Trophoblast cell (in vitro differentiated cells and primary cell): ENCODE results near the gene PRUNE2.

Source experiments
- DNase-seq, 2 donors: peaks; one replicate each; pipeline ENCODE4 v3.0.0-alpha.2; 2016
- H2AFZ ChIP-seq: 2 replicates; pipeline ENCODE4 v1.6.1; 2013; ENCODE audit warnings: low read length, moderate library complexity, mild to moderate bottlenecking; ENCODE audit not compliant: insufficient read depth, poor library complexity
- H2AK5ac ChIP-seq: 2 replicates; pipeline ENCODE4 v1.6.1; 2013; ENCODE audit warnings: mild to moderate bottlenecking, low read length
- H2BK120ac ChIP-seq: 2 replicates; pipeline ENCODE4 v1.6.1; 2013; ENCODE audit warnings: low read length, mild to moderate bottlenecking, moderate library complexity; ENCODE audit not compliant: insufficient read depth, poor library complexity
- H2BK12ac ChIP-seq: 2 replicates; pipeline ENCODE4 v1.6.1; 2013; ENCODE audit warnings: mild to moderate bottlenecking, low read length, moderate library complexity
- H2BK5ac ChIP-seq: 2 replicates; pipeline ENCODE4 v1.6.1; 2013; ENCODE audit warnings: low read length, low read depth, moderate library complexity, mild to moderate bottlenecking; ENCODE audit not compliant: poor library complexity
- H3K14ac ChIP-seq: 2 replicates; pipeline ENCODE4 v1.6.1; 2013; ENCODE audit warnings: mild to moderate bottlenecking, low read length
- H3K18ac ChIP-seq: 2 replicates; pipeline ENCODE4 v1.6.1; 2013; ENCODE audit warnings: mild to moderate bottlenecking, low read length
- H3K23ac ChIP-seq: 2 replicates; pipeline ENCODE4 v1.6.1; 2013; ENCODE audit warnings: low read length
- H3K27ac ChIP-seq: 2 replicates; pipeline ENCODE4 v1.5.1; 2013; ENCODE audit warnings: low read depth, mild to moderate bottlenecking, inconsistent platforms, low read length, moderate library complexity
- H3K27me3 ChIP-seq: 2 replicates; pipeline ENCODE4 v1.6.1; 2013; ENCODE audit warnings: inconsistent platforms, mild to moderate bottlenecking, low read length, moderate library complexity; ENCODE audit not compliant: insufficient read depth
- H3K36me3 ChIP-seq, 2 experiments: 1 replicate in 1 of 2; 2 replicates in 1 of 2; pipeline ENCODE4 v1.6.1; 2013; ENCODE audit warnings: low read length in 2 of 2, mild to moderate bottlenecking in 2 of 2, moderate library complexity in 1 of 2; ENCODE audit not compliant: insufficient read depth in 2 of 2, control insufficient read depth in 1 of 2
- H3K4ac ChIP-seq: 2 replicates; pipeline ENCODE4 v1.6.1; 2013; ENCODE audit warnings: low read depth, mild to moderate bottlenecking, low read length, moderate library complexity
- H3K4me1 ChIP-seq, 2 experiments: 1 replicate in 1 of 2; 2 replicates in 1 of 2; pipeline ENCODE4 v1.6.1; 2013; ENCODE audit warnings: low read length in 2 of 2, mild to moderate bottlenecking in 2 of 2, moderate library complexity in 1 of 2; ENCODE audit not compliant: insufficient read depth in 2 of 2, control insufficient read depth in 1 of 2
- H3K4me2 ChIP-seq: 2 replicates; pipeline ENCODE4 v1.6.1; 2013; ENCODE audit warnings: inconsistent platforms, mild to moderate bottlenecking, low read length, moderate library complexity
- H3K4me3 ChIP-seq: 2 replicates; pipeline ENCODE4 v1.5.1; 2013; ENCODE audit warnings: mild to moderate bottlenecking, low read depth, low read length, inconsistent platforms
- H3K79me1 ChIP-seq: one replicate; pipeline ENCODE4 v1.6.1; 2013; ENCODE audit warnings: low read length
- H3K79me2 ChIP-seq: 2 replicates; pipeline ENCODE4 v1.6.1; 2013; ENCODE audit warnings: low read length, mild to moderate bottlenecking; ENCODE audit not compliant: control insufficient read depth, insufficient read depth, poor library complexity
- H3K9ac ChIP-seq: 2 replicates; pipeline ENCODE4 v1.6.1; 2013; ENCODE audit warnings: mild to moderate bottlenecking, low read length
- H3K9me3 ChIP-seq: 2 replicates; pipeline ENCODE4 v1.6.1; 2013; ENCODE audit warnings: low read depth, mild to moderate bottlenecking, control low read depth, inconsistent platforms, low read length; ENCODE audit not compliant: insufficient read depth
- H4K12ac ChIP-seq: 2 replicates; pipeline ENCODE4 v1.6.1; 2013; ENCODE audit warnings: low read depth, mild to moderate bottlenecking, low read length, moderate library complexity
- H4K8ac ChIP-seq: 2 replicates; pipeline ENCODE4 v1.6.1; 2013; ENCODE audit warnings: low read depth, mild to moderate bottlenecking, low read length, moderate library complexity
- H4K91ac ChIP-seq: one replicate; pipeline ENCODE4 v1.6.1; 2013; ENCODE audit warnings: low read depth, mild to moderate bottlenecking, low read length, moderate library complexity
- WGBS: extraction: QIAGEN DNeasy Blood & Tissue Kit; methylation state at CpG from one replicate; pipeline ENCODE4 v1.1.7; 2013; ENCODE audit warnings: missing lambda C conversion rate; ENCODE audit not compliant: insufficient read length, insufficient coverage; ENCODE audit errors: extremely low coverage; 5-methylcytosine and 5-hydroxymethylcytosine counted together

PRUNE2 gene

DNA sequence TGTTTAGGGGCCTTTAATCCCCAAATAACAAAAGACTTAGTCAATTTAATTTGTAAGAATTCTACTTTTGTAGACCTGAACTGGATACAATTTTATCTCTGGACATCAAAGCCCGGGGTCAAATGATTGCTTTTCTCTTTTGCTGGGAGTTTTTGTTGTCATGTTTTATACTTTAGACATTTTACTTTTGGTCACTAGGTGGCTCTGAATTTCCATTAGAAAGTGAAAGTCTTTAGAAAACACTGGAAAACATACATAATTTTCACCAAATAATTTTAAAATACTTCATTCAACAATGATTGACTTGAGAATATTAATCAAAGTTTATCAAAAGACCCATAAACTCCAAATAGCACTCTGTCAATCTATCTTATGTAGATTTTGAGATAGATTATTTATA, 144.5 kb downstream of the PRUNE2 start:
- H3K4ac ChIP-seq, result no peak overlapping the region
- no peak overlapping the region for H3K23ac ChIP-seq
- H3K27me3 ChIP-seq, result no peaks in the 10 kb centered on the region
- DNase-seq, result peak in 1 of 2 donors; percentile 19
- no peak overlapping the region for H3K4me3 ChIP-seq
- no peak overlapping the region for H2BK12ac ChIP-seq
- no peak overlapping the region for H3K18ac ChIP-seq
- H3K14ac ChIP-seq, result no peak overlapping the region
- H2BK120ac ChIP-seq, result no peak overlapping the region
- no peak overlapping the region for H3K4me2 ChIP-seq
- H2AK5ac ChIP-seq, result no peak overlapping the region
- H4K12ac ChIP-seq, result no peak overlapping the region
- WGBS, result no CpG with 5 or more reads among the region's 1 CpG
- H4K8ac ChIP-seq, result no peak overlapping the region
- H3K36me3 ChIP-seq, result no peaks in the 10 kb centered on the region
- H3K4me1 ChIP-seq, result no peaks in the 10 kb centered on the region
- no peak overlapping the region for H2BK5ac ChIP-seq
- no peak overlapping the region for H2AFZ ChIP-seq
- no peaks in the 10 kb centered on the region for H3K79me2 ChIP-seq
- no peaks in the 10 kb centered on the region for H3K9me3 ChIP-seq
- no peak overlapping the region for H3K27ac ChIP-seq
- no peak overlapping the region for H4K91ac ChIP-seq
- no peak overlapping the region for H3K9ac ChIP-seq
- H3K79me1 ChIP-seq, result no peaks in the 10 kb centered on the region

GRCh38 chr9:76759732-76760131, 146.2 kb downstream of the PRUNE2 start:
- Histone ChIP-seq H4K8ac (no peak overlapping the region), H3K4me2 (no peak overlapping the region), H3K36me3 (no peaks in the 10 kb centered on the region), H3K18ac (no peak overlapping the region), H2BK5ac (no peak overlapping the region), H3K14ac (no peak overlapping the region), H3K9me3 (no peaks in the 10 kb centered on the region), H3K27me3 (no peaks in the 10 kb centered on the region), H4K91ac (no peak overlapping the region), H2AK5ac (no peak overlapping the region), H3K79me2 (no peaks in the 10 kb centered on the region), H3K27ac (no peak overlapping the region), H4K12ac (no peak overlapping the region), H2BK12ac (no peak overlapping the region), H3K4me3 (no peak overlapping the region), H3K4me1 (peaks cover 2 to 6% of the 10 kb centered on the region in 2 experiments), H3K9ac (no peak overlapping the region), H2AFZ (no peak overlapping the region), H3K79me1 (no peaks in the 10 kb centered on the region), H3K4ac (no peak overlapping the region), H3K23ac (no peak overlapping the region), H2BK120ac (no peak overlapping the region)
- WGBS, result no CpG with 5 or more reads among the region's 6 CpGs
- no peak for DNase-seq

DNA sequence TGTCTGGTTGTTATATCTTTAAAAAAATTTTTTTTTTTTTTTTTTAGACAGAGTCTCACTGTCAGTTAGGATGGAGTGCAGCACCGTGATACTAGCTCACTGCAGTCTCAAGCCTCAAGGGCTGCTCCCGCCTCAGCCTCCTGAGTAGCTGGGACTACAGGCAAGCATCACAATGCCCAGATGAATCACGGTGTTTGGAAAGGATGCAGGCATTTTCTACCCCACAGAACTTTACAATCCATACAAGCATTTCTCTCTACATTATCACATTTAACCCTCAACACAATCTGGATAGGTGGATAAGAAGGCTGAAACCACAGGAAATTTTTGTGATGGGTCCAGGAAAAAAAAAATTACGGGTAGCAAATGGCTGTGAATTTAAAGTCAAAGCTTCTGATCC, 147.4 kb downstream of the PRUNE2 start:
- Histone ChIP-seq H3K14ac (no peak overlapping the region), H3K4me3 (no peak overlapping the region), H2AK5ac (no peak overlapping the region), H3K4me2 (no peak overlapping the region), H2BK5ac (no peak overlapping the region), H3K18ac (no peak overlapping the region), H3K36me3 (no peaks in the 10 kb centered on the region), H4K8ac (no peak overlapping the region), H2BK12ac (no peak overlapping the region), H4K12ac (no peak overlapping the region), H2BK120ac (no peak overlapping the region), H3K4ac (no peak overlapping the region), H3K9ac (no peak overlapping the region), H2AFZ (no peak overlapping the region), H4K91ac (no peak overlapping the region), H3K27ac (no peak overlapping the region), H3K4me1 (peaks cover 2 to 6% of the 10 kb centered on the region in 2 experiments), H3K79me2 (no peaks in the 10 kb centered on the region), H3K79me1 (no peaks in the 10 kb centered on the region), H3K23ac (no peak overlapping the region), H3K27me3 (no peaks in the 10 kb centered on the region), H3K9me3 (no peaks in the 10 kb centered on the region)
- WGBS, result no CpG with 5 or more reads among the region's 4 CpGs
- DNase-seq, result no peak

GRCh38 chr9:76756941-76757673, 148.8 kb downstream of the PRUNE2 start:
- Histone ChIP-seq H3K4ac (no peak overlapping the region), H3K36me3 (no peaks in the 10 kb centered on the region), H4K91ac (no peak overlapping the region), H3K9ac (no peak overlapping the region), H2AFZ (no peak overlapping the region), H3K79me1 (no peaks in the 10 kb centered on the region), H2AK5ac (no peak overlapping the region), H3K23ac (no peak overlapping the region), H2BK120ac (no peak overlapping the region), H3K14ac (no peak overlapping the region), H2BK5ac (no peak overlapping the region), H4K8ac (no peak overlapping the region), H3K4me3 (no peak overlapping the region), H4K12ac (no peak overlapping the region), H2BK12ac (no peak overlapping the region), H3K18ac (no peak overlapping the region), H3K4me2 (no peak overlapping the region), H3K4me1 (peaks cover 2 to 6% of the 10 kb centered on the region in 2 experiments), H3K27ac (no peak overlapping the region), H3K9me3 (no peaks in the 10 kb centered on the region), H3K79me2 (no peaks in the 10 kb centered on the region), H3K27me3 (no peaks in the 10 kb centered on the region)
- no peak for DNase-seq
- WGBS, result no CpG with 5 or more reads among the region's 3 CpGs
